RWPE2 (cell line): ENCODE measurements around the gene FAM131A.
A peak's percentile ranks its signal among the peaks of the same experiment; 100 is the strongest.

Experiments
- ATAC-seq: fragments of 200-7000 bp; cut with Tn5 transposase; 3 replicates; pipeline ENCODE4 v1.9.1; 2021; ENCODE audit warnings: low read depth
- DNase-seq: peaks from one replicate; pipeline ENCODE4 v3.0.0-alpha.2; 2020; ENCODE audit warnings: low spot score
- H3K27ac ChIP-seq: fragments of 450-650 bp; 2 replicates; pipeline ENCODE4 v1.5.1; 2017; ENCODE audit warnings: mild to moderate bottlenecking; ENCODE audit not compliant: poor library complexity, severe bottlenecking
- H3K27me3 ChIP-seq: fragments of 250-450 bp; sonication (Bioruptor Pico); 2 replicates; pipeline ENCODE4 v1.5.1; 2021; ENCODE audit warnings: mild to moderate bottlenecking, moderate library complexity; ENCODE audit not compliant: insufficient read depth, poor library complexity, severe bottlenecking
- H3K36me3 ChIP-seq: fragments of 250-450 bp; sonication (Bioruptor Pico); 2 replicates; pipeline ENCODE4 v1.5.1; 2020; ENCODE audit warnings: low read depth, mild to moderate bottlenecking, moderate library complexity
- H3K4me1 ChIP-seq: fragments of 250-450 bp; sonication (Bioruptor Pico); 2 replicates; pipeline ENCODE4 v1.5.1; 2021; ENCODE audit warnings: mild to moderate bottlenecking, moderate library complexity; ENCODE audit not compliant: insufficient read depth, poor library complexity, severe bottlenecking
- H3K4me3 ChIP-seq: fragments of 250-450 bp; sonication (Bioruptor Pico); 2 replicates; pipeline ENCODE4 v1.5.1; 2021; ENCODE audit warnings: mild to moderate bottlenecking, moderate library complexity; ENCODE audit not compliant: severe bottlenecking
- H3K9me3 ChIP-seq: fragments of 250-450 bp; sonication (Bioruptor Pico); 2 replicates; pipeline ENCODE4 v1.5.1; 2021; ENCODE audit warnings: mild to moderate bottlenecking, moderate library complexity; ENCODE audit not compliant: severe bottlenecking
- CTCF ChIP-seq: fragments of 450-650 bp; IDR thresholded peaks from one replicate; pipeline ENCODE4 v1.5.1; 2017; ENCODE audit warnings: mild to moderate bottlenecking, moderate library complexity; ENCODE audit not compliant: poor library complexity, severe bottlenecking

Gene FAM131A

GRCh38 chr3:184352149-184352785 is 14.9 kb downstream of the FAM131A start:
- Histone ChIP-seq H3K36me3 (peaks cover 26% of the 10 kb centered on the region), H3K4me3 (no peak overlapping the region), H3K27ac (no peak overlapping the region), H3K9me3 (no peaks in the 10 kb centered on the region), H3K27me3 (no peaks in the 10 kb centered on the region), H3K4me1 (no peaks in the 10 kb centered on the region)
- no peak for ATAC-seq
- no peak for TF ChIP-seq CTCF
- peak; percentile 35 for DNase-seq

GRCh38 chr3:184352897-184353545 is 15.6 kb downstream of the FAM131A start:
- H3K4me3 ChIP-seq, result no peak overlapping the region
- ATAC-seq (no peak), DNase-seq (no peak)
- TF ChIP-seq CTCF, result no peak
- peaks cover 26% of the 10 kb centered on the region for H3K36me3 ChIP-seq
- H3K27me3 ChIP-seq, result no peaks in the 10 kb centered on the region
- no peak overlapping the region for H3K27ac ChIP-seq
- no peaks in the 10 kb centered on the region for H3K4me1 ChIP-seq
- H3K9me3 ChIP-seq, result no peaks in the 10 kb centered on the region

GRCh38 chr3:184353546-184353941 is 16.1 kb downstream of the FAM131A start:
- Histone ChIP-seq H3K4me3 (no peak overlapping the region), H3K4me1 (no peaks in the 10 kb centered on the region), H3K36me3 (peaks cover 26% of the 10 kb centered on the region), H3K27me3 (no peaks in the 10 kb centered on the region), H3K9me3 (no peaks in the 10 kb centered on the region), H3K27ac (no peak overlapping the region)
- DNase-seq (peak; percentile 45), ATAC-seq (no peak)
- TF ChIP-seq CTCF, result no peak

GRCh38 chr3:184354121-184354728 is 16.8 kb downstream of the FAM131A start:
- DNase-seq, result peak; percentile 48
- H3K9me3 ChIP-seq, result no peaks in the 10 kb centered on the region
- peak; percentile 62 for TF ChIP-seq CTCF
- no peak overlapping the region for H3K27ac ChIP-seq
- no peak overlapping the region for H3K4me3 ChIP-seq
- peaks cover 26% of the 10 kb centered on the region for H3K36me3 ChIP-seq
- no peaks in the 10 kb centered on the region for H3K4me1 ChIP-seq
- 0 out of 3 replicates have a peak, but pooled peaks have one; percentile 35 for ATAC-seq
- H3K27me3 ChIP-seq, result no peaks in the 10 kb centered on the region
